ENCODE data around the gene ITGB4.

The ITGB4 gene

DNA sequence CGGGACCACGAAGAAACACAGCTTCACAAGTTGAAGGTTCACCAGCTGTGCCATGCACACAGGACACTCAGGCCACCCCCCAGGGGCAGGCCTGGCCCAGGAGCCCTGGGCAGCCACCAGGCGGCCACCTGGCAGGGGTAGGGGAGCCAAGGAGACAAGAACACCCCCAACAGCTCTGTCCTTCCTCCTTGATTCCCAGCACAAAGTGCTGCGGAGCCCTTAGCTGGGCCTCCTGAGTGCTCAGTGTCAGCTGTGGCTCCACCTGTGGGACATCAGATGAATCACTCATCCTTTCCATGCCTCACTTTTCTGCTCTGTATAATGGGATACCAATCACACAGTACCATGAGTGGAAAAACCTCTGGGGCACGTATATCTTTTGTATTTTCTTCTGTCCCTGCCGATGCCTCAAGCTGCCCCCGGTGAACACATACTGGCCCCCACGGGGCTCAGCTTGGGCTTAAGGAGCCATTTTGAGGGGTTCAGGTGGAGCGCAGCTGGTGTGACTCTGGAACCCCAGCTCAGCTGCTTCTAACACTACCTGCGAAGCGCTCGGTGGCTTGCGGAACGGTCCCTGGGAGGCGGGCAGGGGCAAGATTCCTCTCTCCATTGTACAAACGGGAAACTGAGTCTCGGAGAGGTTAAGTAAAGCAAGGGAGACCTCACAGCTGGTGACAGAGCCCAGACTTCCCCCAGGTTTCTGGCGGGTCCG, 31.7 kb downstream of the ITGB4 start:
- peaks cover 98% of the 10 kb centered on the region for H3K36me3 ChIP-seq (ENCODE audit: low read depth)
- TF ChIP-seq, protein P1, sequence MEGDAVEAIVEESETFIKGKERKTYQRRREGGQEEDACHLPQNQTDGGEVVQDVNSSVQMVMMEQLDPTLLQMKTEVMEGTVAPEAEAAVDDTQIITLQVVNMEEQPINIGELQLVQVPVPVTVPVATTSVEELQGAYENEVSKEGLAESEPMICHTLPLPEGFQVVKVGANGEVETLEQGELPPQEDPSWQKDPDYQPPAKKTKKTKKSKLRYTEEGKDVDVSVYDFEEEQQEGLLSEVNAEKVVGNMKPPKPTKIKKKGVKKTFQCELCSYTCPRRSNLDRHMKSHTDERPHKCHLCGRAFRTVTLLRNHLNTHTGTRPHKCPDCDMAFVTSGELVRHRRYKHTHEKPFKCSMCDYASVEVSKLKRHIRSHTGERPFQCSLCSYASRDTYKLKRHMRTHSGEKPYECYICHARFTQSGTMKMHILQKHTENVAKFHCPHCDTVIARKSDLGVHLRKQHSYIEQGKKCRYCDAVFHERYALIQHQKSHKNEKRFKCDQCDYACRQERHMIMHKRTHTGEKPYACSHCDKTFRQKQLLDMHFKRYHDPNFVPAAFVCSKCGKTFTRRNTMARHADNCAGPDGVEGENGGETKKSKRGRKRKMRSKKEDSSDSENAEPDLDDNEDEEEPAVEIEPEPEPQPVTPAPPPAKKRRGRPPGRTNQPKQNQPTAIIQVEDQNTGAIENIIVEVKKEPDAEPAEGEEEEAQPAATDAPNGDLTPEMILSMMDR (IDR thresholded peaks at IDR 0.05; ENCODE audit: poor library complexity, severe bottlenecking): no peak
- DNase-seq (ENCODE audit: low spot score) (no peak), ATAC-seq (ENCODE audit: low read depth) (no peak)
- H3K4me1 ChIP-seq (ENCODE audit: insufficient read depth, poor library complexity, severe bottlenecking): no peaks in the 10 kb centered on the region
- H3K27ac ChIP-seq (ENCODE audit: poor library complexity, severe bottlenecking): no peak overlapping the region
- H3K27me3 ChIP-seq (ENCODE audit: insufficient read depth, poor library complexity, severe bottlenecking): no peaks in the 10 kb centered on the region
- H3K9me3 ChIP-seq (ENCODE audit: severe bottlenecking): no peaks in the 10 kb centered on the region
- no peak overlapping the region for H3K4me3 ChIP-seq (ENCODE audit: severe bottlenecking)

GRCh38 chr17:75753514-75754377, 32.5 kb downstream of the ITGB4 start:
- Histone ChIP-seq H3K27me3 (ENCODE audit: insufficient read depth, poor library complexity, severe bottlenecking) (no peaks in the 10 kb centered on the region), H3K4me1 (ENCODE audit: insufficient read depth, poor library complexity, severe bottlenecking) (no peaks in the 10 kb centered on the region), H3K36me3 (ENCODE audit: low read depth) (peaks cover 98% of the 10 kb centered on the region), H3K4me3 (ENCODE audit: severe bottlenecking) (no peak overlapping the region), H3K27ac (ENCODE audit: poor library complexity, severe bottlenecking) (peak overlapping the region; percentile 13), H3K9me3 (ENCODE audit: severe bottlenecking) (no peaks in the 10 kb centered on the region)
- ATAC-seq (ENCODE audit: low read depth) (no peak), DNase-seq (ENCODE audit: low spot score) (peak; percentile 70)
- TF ChIP-seq, protein P1 (IDR thresholded peaks at IDR 0.05; ENCODE audit: poor library complexity, severe bottlenecking): no peak

DNA sequence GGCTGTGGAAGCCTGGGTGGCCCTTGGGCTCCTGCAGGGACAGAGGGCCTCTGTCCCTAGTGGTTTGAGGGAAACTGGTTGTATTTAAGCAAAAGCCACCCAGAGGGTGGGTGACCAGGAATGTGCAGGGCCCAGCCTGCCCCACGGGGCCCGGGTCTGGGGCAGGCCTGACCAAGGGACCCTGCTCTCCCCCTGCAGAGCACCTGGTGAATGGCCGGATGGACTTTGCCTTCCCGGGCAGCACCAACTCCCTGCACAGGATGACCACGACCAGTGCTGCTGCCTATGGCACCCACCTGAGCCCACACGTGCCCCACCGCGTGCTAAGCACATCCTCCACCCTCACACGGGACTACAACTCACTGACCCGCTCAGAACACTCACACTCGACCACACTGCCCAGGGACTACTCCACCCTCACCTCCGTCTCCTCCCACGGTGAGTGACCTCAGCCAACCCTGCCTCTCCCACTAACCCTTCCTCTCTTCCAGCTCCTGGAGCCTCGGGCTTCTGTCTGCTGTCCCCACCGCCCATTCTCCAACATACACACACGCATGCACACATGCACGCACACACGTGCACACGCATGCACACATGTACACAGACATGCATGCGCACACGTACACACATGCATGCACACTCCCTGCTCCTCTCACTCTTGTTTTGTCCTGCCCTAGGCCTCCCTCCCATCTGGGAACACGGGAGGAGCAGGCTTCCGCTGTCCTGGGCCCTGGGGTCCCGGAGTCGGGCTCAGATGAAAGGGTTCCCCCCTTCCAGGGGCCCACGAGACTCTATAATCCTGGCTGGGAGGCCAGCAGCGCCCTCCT, 33.3 kb downstream of the ITGB4 start:
- H3K36me3 ChIP-seq (ENCODE audit: low read depth): peaks cover 94% of the 10 kb centered on the region
- TF ChIP-seq, protein P1 (IDR thresholded peaks at IDR 0.05; ENCODE audit: poor library complexity, severe bottlenecking): no peak
- no peak overlapping the region for H3K4me3 ChIP-seq (ENCODE audit: severe bottlenecking)
- ATAC-seq (ENCODE audit: low read depth): no peak
- no peaks in the 10 kb centered on the region for H3K4me1 ChIP-seq (ENCODE audit: insufficient read depth, poor library complexity, severe bottlenecking)
- no peaks in the 10 kb centered on the region for H3K27me3 ChIP-seq (ENCODE audit: insufficient read depth, poor library complexity, severe bottlenecking)
- H3K9me3 ChIP-seq (ENCODE audit: severe bottlenecking): no peaks in the 10 kb centered on the region
- no peak for DNase-seq (ENCODE audit: low spot score)
- peak overlapping the region; percentile 13 for H3K27ac ChIP-seq (ENCODE audit: poor library complexity, severe bottlenecking)

GRCh38 chr17:75755205-75755901, 34.1 kb downstream of the ITGB4 start:
- Histone ChIP-seq H3K9me3 (ENCODE audit: severe bottlenecking) (no peaks in the 10 kb centered on the region), H3K27me3 (ENCODE audit: insufficient read depth, poor library complexity, severe bottlenecking) (no peaks in the 10 kb centered on the region), H3K4me3 (ENCODE audit: severe bottlenecking) (no peak overlapping the region), H3K36me3 (ENCODE audit: low read depth) (peaks cover 86% of the 10 kb centered on the region), H3K4me1 (ENCODE audit: insufficient read depth, poor library complexity, severe bottlenecking) (no peaks in the 10 kb centered on the region), H3K27ac (ENCODE audit: poor library complexity, severe bottlenecking) (peak overlapping the region; percentile 13)
- ATAC-seq (ENCODE audit: low read depth) (peak; percentile 2; the same call in 2 of the 3 replicates), DNase-seq (ENCODE audit: low spot score) (peak; percentile 78)
- TF ChIP-seq, protein P1 (IDR thresholded peaks at IDR 0.05; ENCODE audit: poor library complexity, severe bottlenecking): no peak

Measured in RWPE2 (cell line).